ENCODE data around the gene MRPS34. TPM values are rescaled to one million over a fixed set of nuclear protein-coding genes. Genes with fewer than 3 reads are reported as not detected.

The MRPS34 gene
- total RNA-seq, 1 experiment from 2014 or later: 101 TPM

DNA sequence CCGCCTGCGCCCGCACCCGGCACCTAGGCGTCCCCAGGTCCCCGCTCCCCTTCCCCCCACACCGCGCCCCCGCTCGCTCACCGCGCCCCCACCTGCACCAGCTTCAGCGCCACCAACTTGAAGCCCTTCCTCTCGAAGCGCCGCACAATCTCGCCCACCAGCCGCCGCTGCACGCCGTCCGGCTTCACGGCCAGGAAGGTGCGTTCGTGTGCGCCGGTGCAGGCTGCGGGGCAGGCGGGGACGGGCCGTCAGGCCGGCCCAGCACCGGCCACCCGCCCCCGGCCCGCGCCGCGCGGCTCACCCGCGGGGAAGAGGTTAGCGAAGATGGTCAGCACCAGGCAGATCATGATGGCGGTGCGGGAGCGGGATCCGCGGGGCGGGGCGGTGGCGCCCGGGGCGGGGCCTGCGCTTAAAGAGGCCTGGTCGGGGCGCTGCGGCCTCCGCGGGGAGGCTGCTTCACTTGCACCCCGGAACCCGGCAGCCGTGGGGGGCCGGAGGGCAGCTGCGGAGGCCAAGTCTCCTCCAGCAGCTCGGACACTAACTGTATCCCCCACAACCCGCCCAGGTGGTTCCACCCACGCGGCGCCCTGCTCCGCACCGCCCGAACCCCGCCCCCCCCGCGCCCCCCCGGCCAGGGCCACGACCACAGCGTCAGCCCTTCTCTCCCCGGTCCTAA lies 1.6 kb downstream of the MRPS34 start, which contains the start of gene NME3:
Gene NME3 (minus strand): TSS at position 356 of the 676 bp plus-strand sequence. CDS start 9 bp downstream, at position 347.
- Histone ChIP-seq H3K36me3 (ENCODE audit: insufficient read depth, low read length) (peaks cover 2% of the 10 kb centered on the region), H2AFZ (ENCODE audit: low read length) (no peak within 1 kb of the TSS), H3K4me3 (ENCODE audit: low read length) (peak within 1 kb of the TSS; percentile 86), H3K27me3 (ENCODE audit: low read length) (no peaks in the 10 kb centered on the region), H4K20me1 (ENCODE audit: insufficient read depth, low read depth, low read length) (peaks cover 17% of the 10 kb centered on the region), H3K4me2 (ENCODE audit: low read depth, low read length, poor library complexity, severe bottlenecking) (peak within 1 kb of the TSS; percentile 97), H3K27ac (ENCODE audit: low read length) (peak within 1 kb of the TSS; percentile 68), H3K9me2 (replicated peaks; ENCODE audit: insufficient read depth, low read length) (no peaks in the 10 kb centered on the region), H3K9ac (ENCODE audit: low read length) (peak within 1 kb of the TSS; percentile 93), H3K4me1 (ENCODE audit: low read length) (peaks cover 29% of the 10 kb centered on the region), H3K79me2 (ENCODE audit: low read length) (peaks cover 49% of the 10 kb centered on the region), H3K9me3 (ENCODE audit: low read length) (no peaks in the 10 kb centered on the region)
- DNase-seq: peak; percentile 91

DNA sequence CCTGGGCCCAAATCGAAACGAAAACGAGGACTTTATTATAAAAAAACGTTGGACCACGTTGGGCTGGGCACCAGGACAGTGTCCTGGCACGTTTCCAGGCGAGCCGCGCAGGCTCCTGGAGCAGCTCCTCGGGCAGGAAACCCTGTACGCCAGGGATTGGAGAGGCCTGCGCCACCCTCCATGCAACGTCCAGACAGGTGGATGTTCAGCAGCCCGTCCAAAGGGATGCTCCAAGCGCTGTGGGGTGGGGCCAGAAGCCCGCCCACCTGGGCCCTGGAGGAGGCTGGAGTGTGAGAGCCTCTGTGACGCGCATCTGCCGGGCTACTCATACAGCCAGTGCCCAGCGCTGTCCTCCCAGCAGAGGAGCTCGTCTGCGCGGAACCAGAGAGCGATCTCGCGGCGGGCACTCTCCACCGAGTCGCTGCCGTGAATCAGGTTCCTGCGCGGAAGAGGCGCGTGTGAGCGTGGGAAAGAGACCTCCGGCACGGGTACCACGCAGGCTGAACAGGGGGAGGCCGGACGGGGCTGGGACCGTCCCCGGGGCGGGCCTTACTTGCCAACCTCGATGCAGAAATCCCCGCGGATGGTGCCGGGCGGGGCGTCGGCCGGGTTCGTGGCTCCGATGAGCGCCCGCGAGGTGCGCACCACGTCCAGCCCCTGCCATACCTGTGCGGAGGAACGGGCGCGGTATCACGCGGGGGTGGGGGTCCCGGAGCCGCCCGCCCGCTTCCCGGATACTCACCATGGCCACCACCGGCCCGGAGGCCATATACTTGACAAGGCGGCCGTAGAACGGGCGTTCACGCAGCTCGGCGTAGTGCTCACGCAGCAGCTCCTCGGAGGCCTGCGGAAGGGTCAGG lies 2.4 kb downstream of the MRPS34 start:
- Histone ChIP-seq H2AFZ (ENCODE audit: low read length) (no peak overlapping the region), H3K4me1 (ENCODE audit: low read length) (peaks cover 29% of the 10 kb centered on the region), H3K4me3 (ENCODE audit: low read length) (peak overlapping the region; percentile 86), H3K4me2 (ENCODE audit: low read depth, low read length, poor library complexity, severe bottlenecking) (peak overlapping the region; percentile 97), H3K27ac (ENCODE audit: low read length) (peak overlapping the region; percentile 68), H4K20me1 (ENCODE audit: insufficient read depth, low read depth, low read length) (peaks cover 17% of the 10 kb centered on the region), H3K9ac (ENCODE audit: low read length) (peak overlapping the region; percentile 93), H3K9me3 (ENCODE audit: low read length) (no peaks in the 10 kb centered on the region), H3K9me2 (replicated peaks; ENCODE audit: insufficient read depth, low read length) (no peaks in the 10 kb centered on the region), H3K36me3 (ENCODE audit: insufficient read depth, low read length) (peaks cover 1% of the 10 kb centered on the region), H3K79me2 (ENCODE audit: low read length) (peaks cover 49% of the 10 kb centered on the region), H3K27me3 (ENCODE audit: low read length) (no peaks in the 10 kb centered on the region)
- peak; percentile 77 for DNase-seq

DNA sequence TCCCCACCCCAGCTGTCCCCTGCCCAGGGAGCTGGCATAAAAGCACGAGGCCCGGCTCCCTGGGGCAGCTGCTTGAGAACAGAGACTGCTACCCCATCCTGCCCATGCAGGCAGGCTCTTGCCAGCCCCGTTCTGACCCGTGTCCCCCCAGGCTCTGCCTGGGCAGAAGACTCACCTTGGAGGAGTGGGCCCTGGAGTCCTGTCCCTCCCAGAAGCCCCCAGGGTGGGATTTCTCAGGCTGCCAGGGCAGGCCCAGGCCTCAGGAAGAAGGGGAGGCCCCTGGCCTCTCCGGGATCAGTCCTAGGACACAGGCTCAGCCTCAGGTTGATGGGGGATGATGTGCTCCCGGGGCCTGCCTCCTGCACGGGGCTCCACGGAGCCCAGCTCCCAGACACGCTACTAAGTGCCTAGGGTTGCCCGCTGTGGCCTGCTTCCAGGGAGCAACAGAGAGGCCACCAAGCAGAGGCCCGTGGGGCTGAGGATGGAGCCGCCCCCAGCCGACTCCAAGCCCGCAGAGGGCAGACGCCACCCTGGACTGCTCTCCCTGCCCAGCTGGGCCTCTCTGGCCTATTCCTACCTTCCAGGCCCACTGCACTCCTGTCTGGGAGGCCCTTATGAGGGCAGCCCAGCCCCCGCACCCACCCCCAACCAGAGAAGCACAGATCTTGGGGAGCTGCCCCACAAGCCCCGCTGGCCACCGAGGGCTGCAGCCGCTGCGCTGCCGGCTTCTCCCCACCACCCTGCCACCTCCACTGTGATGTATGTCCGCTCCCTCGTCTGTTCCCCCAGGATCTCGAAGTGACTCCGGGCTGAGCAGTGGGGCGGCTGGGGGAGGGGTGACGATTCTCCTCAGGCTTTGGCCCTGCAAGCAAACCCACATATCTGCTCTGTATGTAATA lies 3.3 kb downstream of the MRPS34 start:
- Histone ChIP-seq H3K36me3 (ENCODE audit: insufficient read depth, low read length) (no peaks in the 10 kb centered on the region; the same call in none of the 2 replicates), H3K27ac (ENCODE audit: low read length) (peak overlapping the region; percentile 68; the same call in 1 of the 2 replicates), H3K9ac (ENCODE audit: low read length) (peak overlapping the region; percentile 93)

DNA sequence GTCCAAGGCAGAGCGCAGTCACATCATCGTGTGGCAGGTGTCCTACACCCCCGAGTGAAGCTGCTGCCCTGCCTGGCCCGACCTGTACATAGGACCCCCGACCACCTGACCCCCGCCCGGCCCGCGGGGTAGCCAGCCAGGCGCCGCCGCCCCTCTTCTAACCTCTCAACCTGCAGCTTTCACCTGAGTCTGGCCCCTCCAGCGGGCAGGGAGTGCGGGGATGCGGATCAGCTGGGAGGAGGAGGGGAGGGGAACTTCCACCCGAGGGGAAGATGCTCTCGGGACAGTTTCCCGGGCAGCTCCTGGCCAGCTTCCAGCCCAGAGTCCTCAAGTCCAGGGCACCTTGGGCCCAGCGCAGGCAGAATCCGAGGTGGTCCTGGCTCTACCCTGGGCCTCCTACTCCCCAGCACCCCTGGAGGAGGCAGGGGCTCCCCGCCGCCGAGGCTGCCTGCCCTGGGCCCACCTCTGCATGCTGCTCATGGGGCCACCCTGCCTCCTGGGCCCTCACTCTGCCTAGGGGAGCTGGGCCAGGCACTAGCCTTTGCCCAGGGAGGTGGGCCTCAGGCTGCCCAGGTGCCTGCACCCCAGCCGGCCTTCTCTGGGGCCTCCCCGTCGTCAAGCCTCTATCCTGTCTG lies 4.0 kb downstream of the MRPS34 start:
- Histone ChIP-seq H3K79me2 (ENCODE audit: low read length) (peaks cover 33% of the 10 kb centered on the region), H2AFZ (ENCODE audit: low read length) (no peak overlapping the region), H3K9me2 (replicated peaks; ENCODE audit: insufficient read depth, low read length) (no peaks in the 10 kb centered on the region), H3K4me3 (ENCODE audit: low read length) (no peak overlapping the region), H4K20me1 (ENCODE audit: insufficient read depth, low read depth, low read length) (peaks cover 12% of the 10 kb centered on the region), H3K4me2 (ENCODE audit: low read depth, low read length, poor library complexity, severe bottlenecking) (no peak overlapping the region), H3K4me1 (ENCODE audit: low read length) (peaks cover 18% of the 10 kb centered on the region), H3K27ac (ENCODE audit: low read length) (no peak overlapping the region), H3K9ac (ENCODE audit: low read length) (peak overlapping the region; percentile 20; the same call in 1 of the 2 replicates), H3K36me3 (ENCODE audit: insufficient read depth, low read length) (no peaks in the 10 kb centered on the region; the same call in none of the 2 replicates), H3K9me3 (ENCODE audit: low read length) (no peaks in the 10 kb centered on the region), H3K27me3 (ENCODE audit: low read length) (no peaks in the 10 kb centered on the region)
- peak; percentile 59 for DNase-seq

More for the DNA sequence above, 3.3 kb downstream of the MRPS34 start:
- peak; percentile 53 for DNase-seq
- Histone ChIP-seq H3K4me1 (ENCODE audit: low read length) (peaks cover 26% of the 10 kb centered on the region), H3K4me2 (ENCODE audit: low read depth, low read length, poor library complexity, severe bottlenecking) (peak overlapping the region; percentile 97), H3K27me3 (ENCODE audit: low read length) (no peaks in the 10 kb centered on the region), H4K20me1 (ENCODE audit: insufficient read depth, low read depth, low read length) (peaks cover 17% of the 10 kb centered on the region), H2AFZ (ENCODE audit: low read length) (no peak overlapping the region), H3K4me3 (ENCODE audit: low read length) (peak overlapping the region; percentile 86), H3K79me2 (ENCODE audit: low read length) (peaks cover 41% of the 10 kb centered on the region), H3K9me2 (replicated peaks; ENCODE audit: insufficient read depth, low read length) (no peaks in the 10 kb centered on the region), H3K9me3 (ENCODE audit: low read length) (no peaks in the 10 kb centered on the region)

DNA sequence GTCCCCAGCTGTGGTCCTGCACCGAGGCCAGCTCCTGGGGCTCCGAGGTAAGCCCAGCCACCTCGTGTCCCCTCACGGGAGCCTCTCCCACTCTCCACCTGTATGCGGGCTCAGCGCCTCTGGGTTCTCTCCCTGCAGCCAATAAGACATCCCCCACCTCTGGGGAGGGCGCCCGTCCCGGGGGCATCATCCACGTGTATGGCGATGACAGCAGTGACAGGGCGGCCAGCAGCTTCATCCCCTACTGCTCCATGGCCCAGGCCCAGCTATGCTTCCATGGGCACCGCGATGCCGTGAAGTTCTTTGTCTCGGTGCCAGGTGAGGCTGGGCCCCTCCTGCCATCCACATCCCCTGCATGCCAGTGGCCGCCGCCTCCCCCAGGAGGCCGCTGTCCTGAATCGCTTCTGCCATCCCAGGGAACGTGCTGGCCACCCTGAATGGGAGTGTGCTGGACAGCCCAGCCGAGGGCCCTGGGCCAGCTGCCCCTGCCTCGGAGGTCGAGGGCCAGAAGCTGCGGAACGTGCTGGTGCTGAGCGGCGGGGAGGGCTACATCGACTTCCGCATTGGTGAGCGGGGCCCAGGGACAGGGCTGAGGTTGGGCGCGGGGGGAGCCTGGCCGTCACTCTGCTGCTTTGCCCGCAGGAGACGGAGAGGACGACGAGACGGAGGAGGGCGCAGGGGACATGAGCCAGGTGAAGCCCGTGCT lies 4.7 kb downstream of the MRPS34 start:
- Histone ChIP-seq H3K36me3 (ENCODE audit: insufficient read depth, low read length) (no peaks in the 10 kb centered on the region; the same call in none of the 2 replicates), H3K79me2 (ENCODE audit: low read length) (peaks cover 27% of the 10 kb centered on the region), H3K9me3 (ENCODE audit: low read length) (no peaks in the 10 kb centered on the region), H3K9me2 (replicated peaks; ENCODE audit: insufficient read depth, low read length) (no peaks in the 10 kb centered on the region), H3K9ac (ENCODE audit: low read length) (no peak overlapping the region), H3K4me3 (ENCODE audit: low read length) (no peak overlapping the region), H3K4me1 (ENCODE audit: low read length) (peaks cover 16% of the 10 kb centered on the region), H3K27ac (ENCODE audit: low read length) (no peak overlapping the region), H2AFZ (ENCODE audit: low read length) (no peak overlapping the region), H3K27me3 (ENCODE audit: low read length) (no peaks in the 10 kb centered on the region), H4K20me1 (ENCODE audit: insufficient read depth, low read depth, low read length) (peaks cover 9% of the 10 kb centered on the region; the same call in 1 of the 2 replicates), H3K4me2 (ENCODE audit: low read depth, low read length, poor library complexity, severe bottlenecking) (no peak overlapping the region)
- DNase-seq: no peak

DNA sequence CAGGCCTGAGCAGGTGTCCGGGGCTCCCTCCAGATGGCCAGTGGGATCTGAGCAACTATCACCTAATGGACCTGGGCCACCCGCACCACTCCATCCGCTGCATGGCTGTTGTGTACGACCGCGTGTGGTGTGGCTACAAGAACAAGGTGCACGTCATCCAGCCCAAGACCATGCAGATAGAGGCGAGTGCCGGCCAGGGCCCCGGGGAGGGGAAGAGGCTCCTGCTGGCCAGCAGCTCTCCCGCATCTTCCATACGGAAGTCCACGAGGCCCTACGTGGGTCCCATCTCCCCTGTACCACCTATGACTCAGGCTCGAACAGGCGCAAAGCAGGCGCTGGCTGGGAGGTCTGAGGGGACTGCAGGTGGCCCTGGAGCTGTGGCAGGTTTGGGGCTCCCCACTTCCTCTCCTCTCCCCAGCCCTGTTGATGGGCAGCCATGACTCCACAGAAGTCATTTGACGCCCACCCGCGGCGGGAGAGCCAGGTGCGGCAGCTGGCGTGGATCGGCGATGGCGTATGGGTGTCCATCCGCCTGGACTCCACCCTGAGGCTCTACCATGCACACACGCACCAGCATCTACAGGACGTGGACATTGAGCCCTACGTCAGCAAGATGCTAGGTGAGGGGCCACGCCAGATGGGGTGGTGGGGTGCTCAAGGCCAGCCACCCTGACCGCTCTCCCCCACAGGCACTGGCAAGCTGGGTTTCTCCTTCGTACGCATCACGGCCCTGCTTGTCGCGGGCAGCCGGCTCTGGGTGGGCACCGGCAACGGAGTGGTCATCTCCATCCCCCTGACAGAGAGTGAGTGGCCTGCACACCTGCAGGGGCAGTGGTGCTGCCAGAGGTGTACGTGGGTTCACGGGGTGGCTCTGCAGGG lies 5.6 kb downstream of the MRPS34 start:
- DNase-seq: no peak
- H3K9me2 ChIP-seq (replicated peaks; ENCODE audit: insufficient read depth, low read length): no peaks in the 10 kb centered on the region
- H3K4me1 ChIP-seq (ENCODE audit: low read length): peaks cover 16% of the 10 kb centered on the region
- H4K20me1 ChIP-seq (ENCODE audit: insufficient read depth, low read depth, low read length): peaks cover 9% of the 10 kb centered on the region; the same call in 1 of the 2 replicates
- no peak overlapping the region for H2AFZ ChIP-seq (ENCODE audit: low read length)
- H3K27ac ChIP-seq (ENCODE audit: low read length): no peak overlapping the region
- H3K79me2 ChIP-seq (ENCODE audit: low read length): peaks cover 20% of the 10 kb centered on the region
- no peak overlapping the region for H3K4me2 ChIP-seq (ENCODE audit: low read depth, low read length, poor library complexity, severe bottlenecking)
- H3K36me3 ChIP-seq (ENCODE audit: insufficient read depth, low read length): no peaks in the 10 kb centered on the region; the same call in none of the 2 replicates
- no peak overlapping the region for H3K4me3 ChIP-seq (ENCODE audit: low read length)
- no peak overlapping the region for H3K9ac ChIP-seq (ENCODE audit: low read length)
- no peaks in the 10 kb centered on the region for H3K27me3 ChIP-seq (ENCODE audit: low read length)
- no peaks in the 10 kb centered on the region for H3K9me3 ChIP-seq (ENCODE audit: low read length)

Measured in Karpas-422 (cell line).